Activated CD8-positive, alpha-beta memory T cell treated with anti-CD3 and anti-CD28 coated beads for 24 hours (primary cell): Measurements from ENCODE around the gene KIAA1671.

Source experiments
- DNase-seq: peaks from one replicate; pipeline ENCODE4 v3.0.0-alpha.2; 2020

Gene KIAA1671

DNA sequence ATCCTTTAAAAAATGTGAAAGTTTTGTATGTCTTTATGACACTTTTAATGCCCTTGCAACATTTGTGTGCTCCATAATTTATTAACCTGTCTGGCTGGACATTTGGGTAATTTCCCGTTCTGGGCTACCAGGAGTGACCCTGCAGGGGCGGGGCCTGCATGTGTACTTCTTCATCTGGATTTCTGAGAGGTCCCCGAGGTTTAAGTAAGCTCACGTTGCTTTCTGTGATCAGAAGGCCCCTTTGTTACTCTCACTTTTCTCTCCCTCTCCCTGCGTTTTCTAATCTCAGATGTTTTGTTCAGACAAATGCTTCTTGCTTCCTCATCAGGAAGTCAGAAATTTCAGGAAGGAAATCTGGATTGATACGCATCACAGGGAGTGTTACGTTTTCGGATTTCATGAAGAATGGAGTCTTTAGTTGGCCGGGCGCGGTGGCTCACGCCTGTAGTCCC lies 168.3 kb downstream of the KIAA1671 start:
- no peak for DNase-seq

- DNase-seq = no peak
Measured at GRCh38 chr22:25122136-25122764, 169.7 kb downstream of the KIAA1671 start.

DNA sequence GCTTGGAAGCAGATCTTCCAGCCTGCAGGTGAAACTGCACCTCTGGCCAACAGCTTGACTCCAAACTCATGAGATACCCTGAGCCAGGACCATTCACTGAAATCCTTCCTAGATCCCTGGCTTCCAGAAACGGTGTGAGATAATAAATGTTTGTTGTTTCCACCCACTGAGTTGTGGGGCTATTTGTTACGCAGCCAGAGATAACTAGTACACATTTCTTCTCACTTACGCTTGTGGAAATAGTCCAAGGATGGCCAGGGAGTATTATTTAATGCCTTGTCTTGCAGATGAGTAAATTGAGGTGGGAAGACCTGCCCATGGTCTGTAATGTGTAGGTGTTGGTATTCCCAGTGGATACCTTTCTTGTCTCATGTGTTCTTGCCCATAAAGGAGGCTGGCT lies 171.2 kb downstream of the KIAA1671 start:
- DNase-seq = no peak

- no peak for DNase-seq
Measured at GRCh38 chr22:25125693-25126357, 173.3 kb downstream of the KIAA1671 start.

- no peak for DNase-seq
Measured at GRCh38 chr22:25126510-25126909, 174.0 kb downstream of the KIAA1671 start.

GRCh38 chr22:25127318-25127717 lies 174.8 kb downstream of the KIAA1671 start:
- no peak for DNase-seq

DNA sequence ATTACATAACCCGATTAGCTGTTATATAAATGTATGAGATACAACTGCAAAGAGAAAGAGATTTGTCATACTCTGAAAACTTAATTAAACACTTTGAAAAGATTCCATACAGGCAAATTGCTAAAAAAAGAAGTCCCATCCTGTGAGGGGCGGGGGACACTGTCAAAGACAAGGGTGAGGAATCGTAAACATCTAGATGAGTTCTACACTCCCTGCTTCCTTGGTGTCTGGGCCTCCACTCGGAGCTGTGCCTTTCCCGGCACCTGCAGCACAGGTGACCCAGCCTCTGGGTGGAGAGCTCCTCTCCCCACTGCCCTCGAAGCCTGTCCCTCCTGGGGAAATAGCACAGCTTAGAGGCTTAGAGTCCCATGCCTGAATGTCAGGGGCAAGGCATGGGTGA lies 177.9 kb downstream of the KIAA1671 start:
- DNase-seq = no peak

DNA sequence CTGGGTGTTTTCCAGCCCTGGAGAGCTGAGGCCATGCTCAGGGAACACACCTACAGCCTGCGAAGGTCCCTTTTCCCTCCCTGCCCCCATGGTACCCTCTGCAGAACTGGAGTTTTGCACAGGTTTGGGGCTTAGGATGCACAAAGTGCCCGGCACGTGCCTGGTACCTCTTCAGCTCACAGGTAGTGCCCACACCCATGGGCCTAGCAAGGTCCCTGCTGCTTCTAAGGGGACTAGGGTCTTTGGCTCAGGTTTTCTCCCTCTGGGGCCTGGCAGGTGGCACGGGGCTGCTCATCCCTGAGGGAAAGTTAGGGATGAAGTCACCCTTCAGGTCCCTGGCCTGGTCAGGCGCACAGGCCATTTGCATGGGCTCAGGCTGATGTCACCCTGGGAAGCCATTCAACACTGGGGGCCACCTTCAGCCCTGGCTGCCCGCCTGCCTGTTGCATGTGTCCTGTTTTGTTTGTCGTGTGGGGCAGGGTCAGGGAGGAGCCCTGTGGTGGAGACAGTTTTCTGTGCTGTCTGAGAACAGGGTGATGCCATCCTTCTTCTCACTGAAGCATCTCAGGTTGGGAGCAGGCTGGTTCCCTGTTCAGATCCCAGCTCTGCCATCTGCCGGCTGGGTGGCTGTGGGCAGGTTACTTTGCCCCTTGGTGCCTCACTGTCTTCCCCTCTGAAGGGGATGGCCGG lies 178.8 kb downstream of the KIAA1671 start:
- DNase-seq = no peak

DNA sequence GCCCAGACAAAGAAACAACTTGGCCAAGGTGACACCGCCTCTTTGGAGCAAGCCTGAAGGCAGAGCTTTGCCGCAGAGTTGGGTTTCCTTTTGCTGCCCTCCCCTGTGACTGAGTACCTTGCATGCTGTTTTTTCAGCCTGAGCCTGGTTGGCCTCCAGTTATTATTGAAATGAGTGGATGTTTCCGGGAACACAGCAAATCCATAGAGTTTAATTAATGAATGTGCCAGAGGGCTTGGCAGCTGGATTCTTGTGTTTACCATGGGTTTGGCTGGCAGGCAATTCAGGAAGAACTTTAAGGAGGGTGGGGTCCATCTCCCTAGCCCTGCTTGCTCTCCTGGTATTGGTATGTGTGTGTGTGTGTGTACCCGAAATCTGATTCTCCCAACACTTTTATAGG lies 181.5 kb downstream of the KIAA1671 start:
- DNase-seq = no peak

DNA sequence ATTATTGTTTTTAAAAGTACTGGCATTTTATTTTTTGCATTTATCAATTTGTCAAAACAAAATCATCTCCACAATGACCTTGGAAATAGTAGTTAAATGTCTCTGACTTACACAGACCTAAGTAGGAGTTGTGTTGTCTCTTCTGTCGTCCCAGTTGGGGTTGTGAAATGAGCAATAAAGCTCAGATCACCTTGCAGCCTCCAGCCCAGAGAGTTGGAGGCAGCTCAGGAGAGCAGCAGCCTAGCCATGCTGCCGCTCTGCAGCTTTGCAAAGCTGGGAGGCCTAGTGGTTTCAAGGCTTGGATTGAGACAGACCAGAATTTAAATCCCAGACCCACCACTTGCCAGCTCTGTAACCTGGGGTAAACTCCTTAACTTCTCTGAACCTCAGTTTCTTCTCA lies 181.9 kb downstream of the KIAA1671 start:
- no peak for DNase-seq

DNA sequence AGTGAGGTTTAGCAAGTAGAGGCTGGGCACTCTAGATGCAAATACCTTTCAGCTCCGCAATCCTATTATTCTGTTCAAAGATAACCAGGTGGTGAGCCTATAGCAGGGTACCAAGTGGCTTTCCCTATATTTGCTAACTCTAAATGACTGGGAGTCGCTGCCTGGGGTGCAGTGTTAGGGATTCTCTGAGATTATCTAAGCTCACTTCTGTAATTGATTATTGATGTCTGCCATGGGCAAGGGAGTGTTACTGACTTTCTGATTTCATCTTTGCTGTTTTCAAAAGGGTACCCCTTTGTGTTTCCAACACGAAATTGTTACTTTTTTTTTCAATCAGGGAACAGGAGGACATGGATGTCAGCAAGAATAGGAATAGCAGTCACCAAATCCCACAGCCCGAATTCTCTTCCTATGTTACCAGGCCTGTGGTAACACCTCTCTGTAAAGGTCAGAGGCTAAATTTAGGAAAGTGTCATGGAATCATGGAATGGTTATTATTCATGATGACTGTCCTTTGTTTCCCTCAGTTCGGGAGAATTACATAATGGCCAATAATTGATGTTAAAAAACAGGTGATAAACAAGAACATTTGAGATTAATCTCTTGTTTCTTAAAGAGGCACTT lies 184.5 kb downstream of the KIAA1671 start:
- no peak for DNase-seq

DNA sequence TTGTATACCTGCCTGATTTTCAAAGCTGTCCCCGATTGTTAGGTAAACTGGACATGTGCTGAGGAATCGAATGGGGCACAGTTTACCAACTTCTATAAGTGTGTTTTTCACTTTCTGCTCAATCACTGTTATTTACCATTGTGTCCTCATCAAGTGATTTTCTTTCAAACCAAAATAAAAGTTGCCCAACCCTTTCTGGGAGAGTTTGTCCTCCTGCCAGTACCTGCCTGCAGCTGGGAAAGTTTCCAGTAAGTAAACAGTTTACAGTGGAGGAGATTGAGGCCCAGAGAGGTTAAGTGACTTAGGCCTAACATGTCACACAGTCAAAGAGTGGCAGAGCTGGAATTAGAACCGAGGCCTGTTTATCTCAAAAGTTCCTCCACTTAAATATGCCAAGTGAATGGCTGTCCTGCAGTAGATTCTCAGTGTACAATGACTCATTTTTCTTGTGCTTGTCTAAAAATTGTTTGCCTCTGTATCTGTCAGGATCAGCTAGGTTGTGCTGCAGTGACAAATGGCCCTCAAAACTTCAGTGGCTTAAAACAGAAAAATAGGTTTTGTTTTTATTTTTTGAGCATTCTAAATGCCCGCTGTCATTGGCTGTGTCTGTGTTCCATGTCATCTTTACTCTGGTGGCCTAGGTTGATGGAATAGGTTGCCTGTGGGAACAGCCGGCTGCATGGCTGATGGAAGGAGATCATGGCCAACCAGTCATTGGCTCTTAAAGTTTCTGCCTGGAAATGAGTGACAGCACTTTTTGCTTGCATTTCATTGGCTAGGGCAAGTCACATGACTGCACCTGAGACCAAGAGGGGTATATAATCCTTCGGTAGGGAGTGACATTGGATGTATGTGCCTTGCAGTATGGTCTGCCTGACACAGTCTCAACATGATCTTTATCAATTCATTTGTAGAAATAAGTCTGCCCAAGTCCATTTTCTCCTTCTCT lies 185.3 kb downstream of the KIAA1671 start:
- no peak for DNase-seq

DNA sequence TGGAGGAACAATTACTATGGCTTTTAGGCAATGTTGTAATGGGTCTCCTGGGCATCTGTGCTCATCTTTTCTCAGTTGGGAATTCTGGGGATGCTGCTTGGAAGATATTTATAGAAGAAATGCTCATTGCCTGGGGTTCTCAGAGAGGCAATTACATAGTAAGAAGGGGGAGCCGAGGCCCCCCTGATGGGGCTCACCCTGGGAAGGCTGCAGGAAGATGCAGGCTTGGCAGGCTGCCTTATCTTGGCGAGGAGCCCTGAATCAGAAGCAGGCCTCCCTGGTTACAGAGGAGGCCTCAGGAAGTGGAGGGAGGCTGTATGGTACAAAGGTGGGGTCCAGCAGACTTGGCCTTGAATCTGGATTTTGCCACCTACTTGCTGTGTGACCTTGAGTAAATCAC lies 186.5 kb downstream of the KIAA1671 start:
- no peak for DNase-seq

GRCh38 chr22:25142102-25142501 lies 189.6 kb downstream of the KIAA1671 start:
- DNase-seq = no peak

GRCh38 chr22:25143156-25144076 lies 190.9 kb downstream of the KIAA1671 start:
- DNase-seq = no peak

DNA sequence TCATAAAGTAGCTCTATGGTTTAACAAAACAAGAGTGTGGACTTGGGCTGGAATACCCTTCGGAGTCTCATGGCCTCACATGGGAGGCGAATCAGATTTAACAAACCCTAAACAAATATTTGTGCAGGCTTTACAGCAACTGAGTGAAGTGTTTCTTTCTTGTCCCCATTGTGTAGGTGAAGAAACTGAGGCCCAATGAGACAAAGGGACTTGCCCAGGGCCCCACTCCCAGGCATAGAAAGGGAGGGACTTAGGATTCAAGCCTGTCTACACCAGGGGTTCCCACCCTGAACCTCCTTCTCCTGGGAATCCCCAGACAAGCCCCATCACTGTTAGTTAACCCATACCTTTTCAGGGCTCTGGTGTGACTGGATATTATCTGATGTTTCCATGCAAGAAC lies 192.0 kb downstream of the KIAA1671 start:
- DNase-seq = no peak

DNA sequence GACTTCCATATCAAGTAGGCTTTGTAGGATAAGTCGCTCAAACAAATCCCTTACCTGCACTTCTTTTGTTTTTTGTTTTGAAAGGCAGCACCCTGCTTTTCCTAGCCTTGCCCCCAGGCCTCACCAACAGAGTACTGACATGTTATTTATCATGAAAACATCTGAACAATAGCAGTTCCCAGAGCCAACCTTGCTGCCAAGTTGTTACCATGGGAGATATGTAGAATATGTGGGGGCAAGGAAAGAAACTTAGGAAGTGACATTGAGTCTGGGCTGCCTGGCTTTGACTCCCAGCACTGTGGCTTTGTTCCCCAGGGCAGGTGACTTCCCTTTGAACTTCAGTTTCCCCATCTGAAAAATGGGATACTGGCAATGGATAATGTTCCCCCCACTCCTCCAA lies 193.8 kb downstream of the KIAA1671 start:
- no peak for DNase-seq

GRCh38 chr22:25146906-25147641 lies 194.6 kb downstream of the KIAA1671 start:
- no peak for DNase-seq

GRCh38 chr22:25147642-25147928 lies 195.1 kb downstream of the KIAA1671 start:
- DNase-seq = no peak

DNA sequence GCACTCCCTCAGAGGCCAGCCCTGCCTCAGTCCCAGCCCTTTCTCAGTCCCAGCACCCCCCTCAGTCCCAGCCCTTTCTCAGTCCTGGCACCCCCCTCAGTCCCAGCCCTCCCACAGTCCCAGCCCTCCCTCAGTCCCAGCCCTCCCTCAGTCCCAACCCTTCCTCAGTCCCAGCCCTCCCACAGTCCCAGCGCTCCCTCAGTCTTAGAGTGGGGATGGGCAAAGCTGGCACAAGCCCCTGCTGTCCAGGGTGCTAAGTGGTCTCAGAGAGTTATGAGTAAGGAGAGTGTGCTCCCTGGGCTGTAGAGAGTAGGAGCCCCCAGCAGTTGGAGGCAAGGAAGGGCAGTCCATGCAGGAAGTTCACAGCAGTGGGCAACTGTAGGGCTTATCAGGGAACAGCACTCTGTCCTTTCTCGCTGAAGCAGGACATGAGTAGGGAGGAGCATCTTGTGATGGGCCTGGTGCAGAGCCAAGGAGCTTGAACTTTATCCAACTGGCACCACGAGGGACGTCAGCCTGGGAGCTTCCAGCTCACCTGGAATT lies 195.7 kb downstream of the KIAA1671 start:
- DNase-seq = no peak

DNA sequence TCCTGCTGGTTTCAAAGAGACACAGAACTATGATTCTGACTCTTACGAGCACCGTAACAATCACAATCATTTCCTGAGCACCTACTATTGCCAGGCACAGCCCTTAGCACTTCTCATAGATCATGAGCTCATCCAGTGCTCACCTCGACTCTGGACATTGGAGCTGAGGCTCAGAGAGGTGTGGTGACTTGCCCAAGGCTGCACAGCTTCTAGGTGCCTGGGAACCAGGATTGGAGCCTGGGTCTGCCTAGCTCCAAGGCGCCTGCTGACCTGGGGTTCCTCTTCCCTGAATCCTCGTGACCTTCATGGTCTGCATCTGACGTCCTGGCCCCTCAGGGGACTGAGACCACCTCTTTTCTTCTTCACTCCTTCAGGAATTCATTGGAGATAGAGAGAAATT lies 196.5 kb downstream of the KIAA1671 start:
- no peak for DNase-seq
